ENCODE measurements around the gene HSPBP1. TPM values are rescaled to one million over a fixed set of nuclear protein-coding genes. Genes with fewer than 3 reads are reported as not detected.

HSPBP1 gene
- total RNA-seq, 4 donors from 2014 or later = 33.7 to 49.6 (median 40.5) TPM

GRCh38 chr19:55224038-55224665 is 55.8 kb downstream of the HSPBP1 start:
- Histone ChIP-seq H3K4me3 (no peak overlapping the region), H3K27ac (no peak overlapping the region), H3K27me3 (no peaks in the 10 kb centered on the region), H3K36me3 (peaks cover 0 to 48% (median 4%) of the 10 kb centered on the region in 3 donors), H3K4me1 (no peaks in the 10 kb centered on the region), H3K9me3 (peaks cover 0 to 11% (median 0%) of the 10 kb centered on the region in 4 donors)
- DNase-seq (ENCODE audit: low spot score in 2 of 2) = no peak
- no peak for TF ChIP-seq POLR2A (IDR thresholded peaks at IDR 0.05)
- no peak for TF ChIP-seq EP300 (IDR thresholded peaks at IDR 0.05)
- no peak for TF ChIP-seq CTCF (IDR thresholded peaks at IDR 0.05)
- WGBS, 2 donors = 63 to 65% methylated on average over 23 to 24 of the region's 26 CpGs

- TF ChIP-seq EP300 (IDR thresholded peaks at IDR 0.05) (no peak), POLR2A (IDR thresholded peaks at IDR 0.05) (no peak), CTCF (IDR thresholded peaks at IDR 0.05) (no peak)
- Histone ChIP-seq H3K36me3 (peaks cover 0 to 41% (median 0%) of the 10 kb centered on the region in 3 donors), H3K4me3 (no peak overlapping the region), H3K27ac (no peak overlapping the region), H3K4me1 (no peaks in the 10 kb centered on the region), H3K9me3 (peaks cover 0 to 11% (median 0%) of the 10 kb centered on the region in 4 donors), H3K27me3 (no peaks in the 10 kb centered on the region)
- 84% methylated on average over 17 of the region's 17 CpGs for WGBS, 2 donors
- no peak for DNase-seq (ENCODE audit: low spot score in 2 of 2)
Measured at GRCh38 chr19:55223291-55224037, 56.4 kb downstream of the HSPBP1 start.

- no peak overlapping the region for H3K4me3 ChIP-seq
- WGBS, 2 donors = 72 to 74% methylated on average over 9 of the region's 9 CpGs
- H3K4me1 ChIP-seq = peaks cover 0 to 14% (median 8%) of the 10 kb centered on the region in 4 donors
- TF ChIP-seq EP300 (IDR thresholded peaks at IDR 0.05) (no peak), POLR2A (IDR thresholded peaks at IDR 0.05) (no peak), CTCF (IDR thresholded peaks at IDR 0.05) (no peak)
- DNase-seq (ENCODE audit: low spot score in 2 of 2) = no peak
- no peak overlapping the region for H3K27ac ChIP-seq
- H3K36me3 ChIP-seq = peaks cover 0 to 15% (median 0%) of the 10 kb centered on the region in 3 donors
- peaks cover 0 to 7% of the 10 kb centered on the region in 2 donors for H3K27me3 ChIP-seq
- H3K9me3 ChIP-seq = peaks cover 0 to 11% (median 0%) of the 10 kb centered on the region in 4 donors
Measured at GRCh38 chr19:55220525-55220924, 59.4 kb downstream of the HSPBP1 start.

- Histone ChIP-seq H3K4me1 (peaks cover 0 to 14% (median 8%) of the 10 kb centered on the region in 4 donors), H3K4me3 (peak overlapping the region in 3 of 4 donors; percentile 34 to 52 (median 35)), H3K9me3 (peaks cover 0 to 34% (median 0%) of the 10 kb centered on the region in 4 donors), H3K36me3 (peaks cover 0 to 15% (median 0%) of the 10 kb centered on the region in 3 donors), H3K27me3 (peaks cover 0 to 10% of the 10 kb centered on the region in 2 donors), H3K27ac (peak overlapping the region in 2 of 4 donors; percentile 11 to 53)
- DNase-seq (ENCODE audit: low spot score in 2 of 2) = peak; percentile 43 to 73
- TF ChIP-seq EP300 (IDR thresholded peaks at IDR 0.05) (peak in 1 of 2 donors; percentile 48), CTCF (IDR thresholded peaks at IDR 0.05) (peak in 1 of 5 experiments; percentile 28), POLR2A (IDR thresholded peaks at IDR 0.05) (peak in 1 of 2 donors; percentile 48)
- WGBS, 2 donors = 3 to 4% methylated on average over 34 to 36 of the region's 36 CpGs
Measured at GRCh38 chr19:55216461-55217198, 63.3 kb downstream of the HSPBP1 start.
